Stromal cell of bone marrow (primary cell): ENCODE data around the gene ACAT2.
A peak's percentile ranks its signal among the peaks of the same experiment; 100 is the strongest.
"Not testable (repeated sequence)": the region's sequence is repeated elsewhere in the genome, so short reads cannot be mapped to it uniquely, and the experiment has no call there.

Experiments used
- DNase-seq: peaks from one replicate; pipeline ENCODE4 v3.0.0-alpha.2; 2012; ENCODE audit warnings: low read depth

ACAT2 gene

GRCh38 chr6:159761873-159762680 lies at the start of gene ACAT2:
ACAT2 (plus strand) TSS chr6:159762045; CDS start chr6:159762088, 43 bp downstream.
- peak; percentile 93 for DNase-seq

- DNase-seq: not testable (repeated sequence)
Observed at GRCh38 chr6:159712389-159712788, 49.5 kb upstream of the ACAT2 start.

DNA sequence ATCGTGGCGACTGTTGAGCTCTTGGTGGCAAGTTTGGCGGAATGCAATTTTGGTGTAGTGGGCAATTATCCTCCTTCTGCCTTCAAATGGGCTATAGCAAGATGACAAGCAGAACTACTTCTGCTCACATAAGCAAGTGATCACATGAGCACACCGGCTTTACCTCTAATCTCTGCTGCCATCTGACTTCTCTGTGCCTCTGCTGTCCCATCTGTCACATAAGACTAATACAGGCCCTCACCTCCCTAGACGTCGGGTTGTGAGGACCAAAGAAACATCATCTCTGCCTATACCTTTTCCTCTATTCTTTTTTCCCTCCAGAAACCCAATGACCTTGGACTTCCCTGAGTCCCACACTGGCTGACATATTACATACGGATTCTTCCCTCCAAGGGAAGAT lies 47.9 kb upstream of the ACAT2 start:
- DNase-seq: no peak

GRCh38 chr6:159714404-159714803 lies 47.4 kb upstream of the ACAT2 start:
- no peak for DNase-seq

DNA sequence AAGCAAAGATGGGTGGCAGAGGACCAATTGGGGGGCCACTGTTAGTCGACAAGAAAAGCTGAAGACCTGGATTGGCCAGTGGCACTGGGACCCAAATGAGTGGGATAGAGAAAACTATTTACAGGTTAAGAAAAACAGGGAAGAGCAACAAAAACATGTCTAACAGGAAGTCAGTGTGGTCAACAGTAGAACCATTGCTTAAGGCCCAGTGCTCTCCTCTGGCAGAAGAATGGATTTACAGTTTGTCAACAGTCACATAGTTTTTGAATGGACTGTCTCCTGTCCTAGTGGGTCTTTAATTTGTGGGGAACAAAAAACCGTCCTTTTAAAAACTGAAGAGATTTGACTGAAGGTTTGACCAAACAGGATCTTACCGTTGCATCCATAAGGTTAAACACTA lies 46.7 kb upstream of the ACAT2 start:
- DNase-seq: no peak

GRCh38 chr6:159715605-159716004 lies 46.2 kb upstream of the ACAT2 start:
- no peak for DNase-seq

GRCh38 chr6:159716247-159717096 lies 45.4 kb upstream of the ACAT2 start:
- peak; percentile 99 for DNase-seq

DNA sequence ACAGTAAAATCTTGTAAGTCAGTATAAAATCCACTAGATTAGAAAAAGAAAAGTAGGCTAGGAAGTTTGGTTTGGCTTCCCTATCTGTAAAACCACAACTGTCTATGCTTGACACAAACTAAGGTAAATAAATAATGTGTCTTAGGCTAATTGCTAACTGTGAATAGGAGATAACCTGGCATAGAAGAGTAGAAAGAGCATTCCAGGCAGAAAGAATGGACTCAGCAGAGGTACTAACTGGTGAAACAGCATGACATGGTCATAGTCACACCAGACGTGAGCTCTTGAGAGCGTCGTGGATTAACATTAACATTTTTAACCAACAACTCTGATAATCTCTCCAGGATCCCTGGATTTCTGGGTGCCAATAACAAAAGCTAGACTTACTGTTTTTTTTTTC lies 43.2 kb upstream of the ACAT2 start:
- no peak for DNase-seq

GRCh38 chr6:159719287-159719686 lies 42.6 kb upstream of the ACAT2 start:
- no peak for DNase-seq

GRCh38 chr6:159720708-159721107 lies 41.1 kb upstream of the ACAT2 start:
- no peak for DNase-seq

DNA sequence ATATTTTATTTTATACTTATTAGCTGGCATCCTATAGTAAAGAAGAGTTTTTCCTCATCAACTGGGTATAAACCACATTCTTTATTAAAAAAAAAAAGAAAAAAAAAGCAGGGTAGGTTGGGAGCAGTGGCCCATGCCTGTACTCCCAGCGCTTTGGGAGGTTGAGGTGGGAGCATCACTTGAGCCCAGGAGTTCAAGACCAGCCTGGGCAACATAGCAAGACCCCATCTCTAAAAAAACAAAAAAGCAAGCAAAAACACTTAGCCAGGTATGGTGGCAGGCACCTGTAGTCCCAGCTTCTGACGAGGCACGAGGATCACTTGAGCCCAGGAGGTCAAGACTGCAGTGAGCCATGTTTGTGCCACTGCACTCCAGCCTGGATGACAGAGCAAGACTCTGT lies 39.9 kb upstream of the ACAT2 start:
- not testable (repeated sequence) for DNase-seq

DNA sequence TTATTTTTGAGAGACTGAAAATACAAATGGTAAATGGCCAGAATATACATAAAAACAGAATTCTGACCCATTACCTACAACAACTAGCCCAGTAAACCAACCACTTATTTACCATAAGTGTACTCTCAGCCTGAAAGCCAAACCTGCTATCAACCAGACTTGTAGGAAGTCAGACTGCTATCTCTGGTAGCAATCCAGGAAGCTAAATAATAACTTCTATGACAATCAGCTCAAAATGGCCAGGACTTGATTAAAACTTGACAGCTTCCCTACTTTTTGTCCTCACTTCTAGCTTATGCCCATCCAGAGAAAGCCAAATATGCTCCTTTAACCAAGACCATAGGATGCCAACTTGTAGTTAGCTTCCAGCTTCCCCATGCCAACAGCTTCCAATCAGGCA lies 39.2 kb upstream of the ACAT2 start:
- no peak for DNase-seq

- no peak for DNase-seq
Observed at GRCh38 chr6:159723259-159723658, 38.6 kb upstream of the ACAT2 start.

DNA sequence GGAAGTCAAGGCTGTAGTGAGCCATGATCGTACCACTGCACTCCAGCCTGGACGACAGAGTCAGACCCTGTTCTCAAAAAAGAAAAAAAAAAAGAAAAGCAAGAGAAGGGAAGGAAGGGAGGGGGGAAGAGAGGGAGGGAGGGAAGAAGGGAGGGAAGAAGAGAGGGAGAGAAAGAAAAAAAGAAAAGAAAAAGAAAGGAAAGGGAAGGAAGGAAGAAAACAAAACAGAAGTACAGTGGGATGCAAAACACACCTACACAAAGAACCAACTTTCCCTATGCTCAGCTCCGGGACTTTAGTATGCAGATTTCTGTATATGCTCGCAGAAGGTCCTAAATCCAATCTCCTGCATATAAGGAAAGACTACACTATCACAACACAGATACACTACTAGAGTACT lies 37.1 kb upstream of the ACAT2 start:
- DNase-seq: no peak

- not testable (repeated sequence) for DNase-seq
Observed at GRCh38 chr6:159725208-159725607, 36.6 kb upstream of the ACAT2 start.

- DNase-seq: no peak
Observed at GRCh38 chr6:159726255-159726917, 35.5 kb upstream of the ACAT2 start.

- peak; percentile 79 for DNase-seq
Observed at GRCh38 chr6:159726918-159727716, 34.7 kb upstream of the ACAT2 start, which contains the start of gene WTAP. WTAP (plus strand) TSS chr6:159727506; CDS start chr6:159736266, 8,760 bp downstream.

DNA sequence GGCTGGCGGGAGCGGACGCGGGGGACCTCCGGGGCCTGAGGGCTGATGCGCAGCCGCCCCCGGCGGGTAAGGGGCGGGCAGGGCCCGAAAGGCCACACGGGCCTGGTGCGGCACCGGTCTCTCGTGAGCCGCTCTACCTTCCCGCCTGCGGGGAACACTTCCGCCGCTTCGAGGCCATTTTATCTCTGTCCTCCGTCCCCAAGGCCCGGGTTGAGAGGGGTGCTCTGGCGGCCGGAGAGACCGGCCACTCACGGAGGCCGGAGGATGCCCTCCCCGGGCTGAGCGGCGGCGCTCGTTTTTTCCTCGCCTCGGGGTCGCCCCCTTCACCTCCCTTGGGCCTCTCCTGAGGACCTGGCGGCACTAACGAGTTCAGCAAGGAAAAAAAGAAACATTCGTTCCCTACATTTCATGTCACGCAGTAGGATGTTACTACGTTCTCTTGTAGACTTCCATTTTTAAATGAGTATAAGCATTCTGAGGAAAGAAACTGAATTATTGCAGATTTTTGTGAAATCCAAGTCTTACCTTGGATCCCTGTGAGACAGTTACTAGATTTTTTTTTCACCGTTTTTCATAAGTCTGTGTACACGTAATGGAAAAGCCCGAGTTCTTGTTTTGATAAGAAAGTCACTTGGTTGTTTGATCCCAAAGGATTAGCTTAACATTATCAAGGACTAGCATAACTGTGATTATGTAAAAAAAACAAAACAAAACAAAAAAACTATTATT lies 34.0 kb upstream of the ACAT2 start:
- no peak for DNase-seq

- DNase-seq: no peak
Observed at GRCh38 chr6:159728531-159728964, 33.3 kb upstream of the ACAT2 start.

DNA sequence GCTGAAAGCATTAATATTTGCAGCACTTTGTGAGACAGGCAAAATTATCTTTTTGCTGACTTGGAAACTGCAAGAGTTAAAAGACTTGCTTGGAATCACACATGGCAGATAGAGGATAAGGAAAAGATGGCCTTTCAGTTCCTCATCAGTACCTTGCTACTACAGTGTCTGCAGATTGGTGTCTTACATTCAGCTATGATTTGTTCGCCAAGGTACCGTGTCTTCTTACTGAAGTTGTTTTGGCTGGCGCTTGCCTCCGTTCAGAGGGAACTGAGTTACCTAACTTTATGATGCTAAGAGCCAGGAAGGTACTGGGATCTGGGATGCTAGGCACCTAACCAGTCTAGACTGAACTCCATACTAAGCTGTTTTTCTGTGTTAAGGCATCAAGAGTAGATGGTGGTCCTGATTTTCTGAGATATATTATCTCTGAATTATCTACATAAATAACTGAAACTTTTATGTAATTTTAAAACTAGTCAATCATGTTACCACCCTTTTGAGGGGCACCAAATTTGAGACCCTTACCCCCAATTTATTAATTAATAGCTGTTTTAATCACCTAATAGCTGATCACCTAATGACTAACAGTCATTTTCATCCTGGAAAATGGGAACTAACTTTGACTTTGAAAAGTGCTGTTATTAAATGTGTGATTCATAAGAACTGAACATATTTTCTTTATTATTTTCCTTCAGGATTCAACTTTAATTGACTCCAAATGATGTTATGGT lies 32.1 kb upstream of the ACAT2 start:
- DNase-seq: no peak
